K562 (cell line): ENCODE data around the gene TBATA. TPM values are rescaled to one million over a fixed set of nuclear protein-coding genes. Genes with fewer than 3 reads are reported as not detected.
A peak's percentile ranks its signal among the peaks of the same experiment; 100 is the strongest.

ENCODE experiments used
- ATAC-seq: fragments of 200-7000 bp; cut with Tn5 transposase; 3 replicates; pipeline ENCODE4 v1.9.1; 2020; ENCODE audit warnings: moderate library complexity
- BruUV-seq: library from RNA; stranded (reverse); fragments of 400-500 nt; replicated peaks from 2 replicates; lab custom pipeline; 2021; lab: Mats Ljungman, UMichigan
- CTCF ChIA-PET: fragments of 300-600 bp; formaldehyde crosslinking; extraction: SDS; loops from one replicate; lab custom pipeline; 2021; ENCODE audit warnings: low intra/inter-chr PET ratio; lab: Yijun Ruan, JAX
- POLR2A ChIA-PET: fragments of 300-600, 350-650 bp; sonication (Branson Sonifier 250); formaldehyde crosslinking; extraction: SDS; loops from one replicate; lab custom pipeline; 2021; ENCODE audit warnings: antibody characterized with exemption, inconsistent platforms; lab: Yijun Ruan, JAX
- DNase-seq, 4 experiments: peaks; one replicate each; pipeline versions ENCODE4 v3.0.0 to v3.0.0-alpha.2; 2011 to 2018; ENCODE audit warnings: low spot score in 3 of 4, mixed read lengths in 3 of 4; ENCODE audit errors: extremely low read depth in 1 of 4
- FAIRE-seq: peaks from 2 replicates; lab custom pipeline; 2011; peaks lifted over from hg19 to GRCh38; lab: Jason Lieb, UNC
- H2AFZ ChIP-seq: 2 replicates; pipeline ENCODE4 v1.6.0; 2011; ENCODE audit warnings: low read depth, low read length, control low read depth, inconsistent platforms
- H3K27ac ChIP-seq: fragments of 200-600 bp; 3 replicates; pipeline ENCODE4 v1.8.0; 2011; ENCODE audit warnings: low read depth, mild to moderate bottlenecking, control low read depth, inconsistent platforms, low read length, moderate library complexity, mixed read lengths; ENCODE audit errors: extremely low read depth
- H3K27me3 ChIP-seq, 2 experiments: fragments of 300-600 bp in 1 of 2; 2 replicates in 1 of 2; 3 replicates in 1 of 2; pipeline versions ENCODE4 v1.6.0 to v1.8.0; 2011; ENCODE audit warnings: inconsistent platforms in 2 of 2, low read length in 2 of 2, mild to moderate bottlenecking in 1 of 2, mixed read lengths in 1 of 2, moderate library complexity in 1 of 2; ENCODE audit not compliant: control insufficient read depth in 2 of 2, insufficient read depth in 2 of 2
- H3K36me3 ChIP-seq: fragments of 300-600 bp; 3 replicates; pipeline ENCODE4 v1.8.0; 2011; ENCODE audit warnings: mild to moderate bottlenecking, low read length, inconsistent platforms; ENCODE audit not compliant: control insufficient read depth, insufficient read depth
- H3K4me1 ChIP-seq, 2 experiments: fragments of 200-600 bp in 1 of 2; replicated peaks in 1 of 2; 2 replicates in 1 of 2; 3 replicates in 1 of 2; pipeline versions ENCODE4 v1.5.1 to v1.8.0; 2011; ENCODE audit warnings: inconsistent platforms in 2 of 2, low read length in 2 of 2, mild to moderate bottlenecking in 1 of 2, mixed read lengths in 1 of 2, moderate library complexity in 1 of 2; ENCODE audit not compliant: control insufficient read depth in 2 of 2, insufficient read depth in 2 of 2
- H3K4me2 ChIP-seq: 2 replicates; pipeline ENCODE4 v1.6.1; 2011; ENCODE audit warnings: low read length, control low read depth, inconsistent platforms, mixed read lengths; ENCODE audit not compliant: insufficient read depth
- H3K4me3 ChIP-seq: fragments of 200-600 bp; sonication (generic), shearing (Covaris generic); 2 replicates; pipeline ENCODE4 v1.5.1; 2016; ENCODE audit warnings: control low read depth, inconsistent platforms
- H3K79me2 ChIP-seq: fragments of 200-600 bp; 3 replicates; pipeline ENCODE4 v1.8.0; 2011; ENCODE audit warnings: low read length, inconsistent platforms; ENCODE audit not compliant: control insufficient read depth, insufficient read depth
- H3K9ac ChIP-seq, 2 experiments: 2 replicates each; pipeline versions ENCODE4 v1.6.0 to v1.6.1; 2011; ENCODE audit warnings: low read depth in 2 of 2, low read length in 2 of 2, control low read depth in 1 of 2, inconsistent platforms in 1 of 2, mild to moderate bottlenecking in 1 of 2, mixed read lengths in 1 of 2; ENCODE audit not compliant: insufficient read depth in 1 of 2
- H3K9me1 ChIP-seq: one replicate; pipeline ENCODE4 v1.6.0; 2011; ENCODE audit warnings: inconsistent platforms, mild to moderate bottlenecking, low read length, moderate library complexity; ENCODE audit not compliant: control insufficient read depth, insufficient read depth
- H3K9me3 ChIP-seq: replicated peaks from 2 replicates; pipeline ENCODE4 v1.5.1; 2011; ENCODE audit warnings: low read depth, low read length, inconsistent platforms; ENCODE audit not compliant: control insufficient read depth, insufficient read depth
- H4K20me1 ChIP-seq: replicated peaks from 2 replicates; pipeline ENCODE4 v1.6.1; 2011; ENCODE audit warnings: low read length, inconsistent platforms, mixed read lengths; ENCODE audit not compliant: control insufficient read depth, insufficient read depth
- KLF16 ChIP-seq: IDR thresholded peaks from 2 replicates; pipeline ENCODE4 v1.6.1; 2016; ENCODE audit warnings: antibody characterized with exemption
- NFIC ChIP-seq: fragments of 450-650 bp; IDR thresholded peaks from 2 replicates; pipeline ENCODE4 v1.6.1; 2017; ENCODE audit warnings: mild to moderate bottlenecking, inconsistent platforms
- SMARCA4 ChIP-seq: fragments of 450-650 bp; IDR thresholded peaks from 2 replicates; pipeline ENCODE4 v1.6.1; 2016
- TFAM ChIP-seq: fragments of 250-450 bp; sonication (Bioruptor Pico); conservative IDR thresholded peaks from 2 replicates; pipeline ENCODE4 v1.5.0; 2021; ENCODE audit warnings: mild to moderate bottlenecking, moderate library complexity
- ZNF121 ChIP-seq: sonication (generic); formaldehyde crosslinking; conservative IDR thresholded peaks from 2 replicates; pipeline ENCODE4 v1.8.0; 2022; ENCODE audit warnings: missing genetic modification reagents
- WGBS: fragments of 100-300 bp; shearing (Covaris generic); methylation state at CpG from one replicate; pipeline ENCODE4 v1.1.6; 2016; ENCODE audit warnings: low coverage, mixed read lengths; ENCODE audit not compliant: insufficient coverage; ENCODE audit errors: missing lambda C conversion rate; 5-methylcytosine and 5-hydroxymethylcytosine counted together
- in situ Hi-C: fragments of 300-500 bp; cut with MboI; formaldehyde crosslinking; loops from 4 replicates; pipeline ENCODE4 v1.15.0; 2018; ENCODE audit warnings: inconsistent platforms, mixed read lengths
- intact Hi-C: fragments of 100-400 bp; cut with micrococcal nuclease; formaldehyde crosslinking; loops from 2 replicates; pipeline ENCODE4 v1.14.2; 2022
- polyA plus RNA-seq, 8 experiments: library from polyadenylated mRNA; depleted of rRNA in 4 of 8; stranded (reverse) in 5 of 8; unstranded in 3 of 8; fragments of >200 nt; fragmentation: Nextera tagmentation in 2 of 8; fragmentation: Illumina TruSeq in 1 of 8; extraction: Ambion mirVana in 2 of 8; extraction: Trizol in 1 of 8; gene quantifications; 2 replicates each; pipeline versions ENCODE4 v1.2.1 to v1.2.3, GENCODE V29; 2011 to 2014; ENCODE audit warnings: inconsistent platforms in 1 of 8, missing spikeins in 1 of 8
- total RNA-seq, 7 experiments: library from RNA; depleted of rRNA in 6 of 7; stranded (reverse); fragments of >200 nt in 6 of 7; fragmentation: Illumina TruSeq in 2 of 7; extraction: Trizol in 2 of 7; gene quantifications; 2 replicates each; pipeline versions ENCODE4 v1.2.1 to v1.2.3, GENCODE V29; 2011 to 2021; ENCODE audit warnings: low replicate concordance in 1 of 7
- TF ChIP-seq, protein P1 (sequence below), 2 experiments: fragments of 200-800 bp in 1 of 2; sonication (Bioruptor generic) in 1 of 2; sonication (generic) in 1 of 2; formaldehyde crosslinking in 1 of 2; IDR thresholded peaks in 1 of 2; conservative IDR thresholded peaks in 1 of 2; 2 replicates each; pipeline versions ENCODE4 v1.5.0 to v1.6.1; 2016 to 2020; ENCODE audit warnings: missing compliant biosample characterization in 1 of 2, missing genetic modification characterization in 1 of 2, missing genetic modification reagents in 1 of 2

TBATA gene
- total and polyA plus RNA-seq, 9 of the 15 experiments (the other 6 are each of a cell fraction or from before 2014, with no cell fraction given), result not detected

DNA sequence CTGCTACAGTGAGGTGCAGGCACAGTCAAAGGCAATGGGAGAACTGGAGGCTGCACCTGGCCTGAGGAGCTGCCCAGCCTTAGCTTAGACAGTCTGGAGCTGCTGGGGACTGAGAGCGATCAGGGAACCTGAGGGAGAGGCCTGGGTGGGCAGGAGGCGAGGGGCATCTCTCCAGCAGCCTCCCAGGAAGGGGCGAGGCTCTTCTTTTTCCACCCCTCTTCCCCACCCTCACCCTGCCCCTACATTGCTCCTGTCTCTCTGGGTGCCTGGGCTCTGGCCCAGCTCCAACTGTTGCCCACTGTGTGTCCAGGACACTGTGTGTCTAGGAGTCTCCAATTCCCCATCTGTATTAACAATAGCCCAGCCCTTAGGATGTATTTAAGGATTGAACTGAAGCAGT, 36.9 kb downstream of the TBATA start:
- no peaks in the 10 kb centered on the region for H3K9me1 ChIP-seq
- peaks cover 18% of the 10 kb centered on the region; the same call in 1 of the 3 replicates for H3K79me2 ChIP-seq
- ATAC-seq (no peak), DNase-seq (no peak), FAIRE-seq (no peak)
- no peak overlapping the region for H2AFZ ChIP-seq
- CTCF ChIA-PET, result no interaction called here
- intact Hi-C loops, result no loop called here
- H3K27ac ChIP-seq, result no peak overlapping the region
- 85% methylated on average over 2 of the region's 3 CpGs for WGBS
- POLR2A ChIA-PET, result interaction anchor here (0.6 to 1.3 kb wide), 2 partner anchors 10 to 130 kb away, joined by 3 to 7 read pairs; no protein-coding TSS in a partner anchor
- no peak for TF ChIP-seq SMARCA4
- peak; percentile 12; the same call in 1 of the 2 replicates for TF ChIP-seq NFIC
- peaks cover 85% of the 10 kb centered on the region for H3K36me3 ChIP-seq
- H4K20me1 ChIP-seq, result no peaks in the 10 kb centered on the region
- no peaks in the 10 kb centered on the region for H3K9me3 ChIP-seq
- in situ Hi-C loops, result loop anchor here (5.0 kb wide), 1 partner anchor 126 kb away; no protein-coding TSS in a partner anchor
- peaks cover 20 to 30% of the 10 kb centered on the region in 2 experiments for H3K4me1 ChIP-seq
- H3K9ac ChIP-seq, result no peak overlapping the region
- H3K27me3 ChIP-seq, result no peaks in the 10 kb centered on the region
- no peak overlapping the region for H3K4me2 ChIP-seq
- H3K4me3 ChIP-seq, result no peak overlapping the region
- no TSS peak for BruUV-seq

DNA sequence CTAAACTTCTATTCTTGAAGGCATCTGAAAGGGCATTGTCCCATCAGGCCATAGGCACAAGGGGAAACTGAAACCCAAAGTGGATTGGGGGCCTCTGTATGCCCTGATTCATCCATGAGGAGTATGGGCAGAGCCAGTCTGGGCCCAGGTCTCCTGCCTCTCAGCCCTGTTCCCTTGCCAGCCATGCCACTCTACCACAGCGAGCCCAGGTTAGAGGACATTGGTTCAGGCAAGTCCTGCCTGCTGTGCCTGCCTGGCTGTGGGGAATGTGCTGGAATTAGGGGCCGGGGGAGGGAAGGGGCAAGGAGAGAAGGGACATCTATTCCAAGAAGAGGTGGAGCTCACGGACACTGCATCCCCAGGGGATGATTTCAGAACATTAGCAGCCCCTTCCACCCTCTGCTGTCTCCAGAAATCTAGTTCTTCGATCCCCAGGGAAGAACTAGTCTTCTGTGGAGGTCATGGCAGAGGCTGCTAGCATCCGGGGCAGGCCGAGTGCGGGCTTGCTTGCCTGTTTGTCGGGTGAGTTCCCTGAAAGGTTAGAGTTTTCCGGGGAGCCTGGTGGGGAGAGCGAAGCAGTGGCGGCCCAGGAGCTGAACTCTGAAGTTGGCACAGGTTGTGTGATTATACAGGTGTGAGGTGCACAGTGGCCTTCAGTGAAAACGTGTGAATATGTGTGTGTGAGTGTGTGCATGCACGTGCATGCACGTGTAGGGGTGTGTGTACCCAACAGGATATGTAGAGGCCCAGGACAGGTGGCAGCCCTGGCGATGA, 37.8 kb downstream of the TBATA start:
- H3K36me3 ChIP-seq, result peaks cover 84% of the 10 kb centered on the region
- ChIA-PET POLR2A (interaction anchor here (1.3 kb wide), 1 partner anchor 9 kb away, joined by 7 read pairs; no protein-coding TSS in a partner anchor), CTCF (no interaction called here)
- 79% methylated on average over 14 of the region's 15 CpGs for WGBS
- H2AFZ ChIP-seq, result no peak overlapping the region
- no peak for DNase-seq
- peaks cover 20% of the 10 kb centered on the region; the same call in 1 of the 3 replicates for H3K79me2 ChIP-seq
- H3K4me2 ChIP-seq, result no peak overlapping the region
- H3K27ac ChIP-seq, result no peak overlapping the region; the same call in 2 of the 3 replicates
- in situ Hi-C loops (loop anchor here (5.0 kb wide), 1 partner anchor 125 kb away; no protein-coding TSS in a partner anchor), intact Hi-C loops (no loop called here)
- TF ChIP-seq KLF16 (no peak), ZNF121 (no peak), TFAM (CRISPR knock-in tag) (no peak)
- TF ChIP-seq, protein P1, sequence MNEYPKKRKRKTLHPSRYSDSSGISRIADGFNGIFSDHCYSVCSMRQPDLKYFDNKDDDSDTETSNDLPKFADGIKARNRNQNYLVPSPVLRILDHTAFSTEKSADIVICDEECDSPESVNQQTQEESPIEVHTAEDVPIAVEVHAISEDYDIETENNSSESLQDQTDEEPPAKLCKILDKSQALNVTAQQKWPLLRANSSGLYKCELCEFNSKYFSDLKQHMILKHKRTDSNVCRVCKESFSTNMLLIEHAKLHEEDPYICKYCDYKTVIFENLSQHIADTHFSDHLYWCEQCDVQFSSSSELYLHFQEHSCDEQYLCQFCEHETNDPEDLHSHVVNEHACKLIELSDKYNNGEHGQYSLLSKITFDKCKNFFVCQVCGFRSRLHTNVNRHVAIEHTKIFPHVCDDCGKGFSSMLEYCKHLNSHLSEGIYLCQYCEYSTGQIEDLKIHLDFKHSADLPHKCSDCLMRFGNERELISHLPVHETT (CRISPR knock-in tag; conservative IDR thresholded peaks at IDR 0.05 in 1 of 2, IDR thresholded peaks at IDR 0.05 in 1 of 2), result 0 out of 4 replicates have a peak, but pooled peaks of 1 of the 2 experiments have one; percentile 54
- no peaks in the 10 kb centered on the region for H3K9me1 ChIP-seq
- no peaks in the 10 kb centered on the region for H3K27me3 ChIP-seq
- H3K4me3 ChIP-seq, result no peak overlapping the region
- peak overlapping the region in 1 of 2 experiments; percentile 79; a peak in 2 of 4 replicates for H3K9ac ChIP-seq
- no peak for ATAC-seq
- H3K9me3 ChIP-seq, result no peaks in the 10 kb centered on the region
- H3K4me1 ChIP-seq, result peaks cover 30 to 34% of the 10 kb centered on the region in 2 experiments
- BruUV-seq, result TSS peak; percentile 16
- FAIRE-seq, result no peak
- H4K20me1 ChIP-seq, result no peaks in the 10 kb centered on the region
